T-helper 2 cell (primary cell): ENCODE data around the gene SPCS3.
A peak's percentile ranks its signal among the peaks of the same experiment; 100 is the strongest.

Experiments used
- DNase-seq, 5 experiments: peaks; one replicate each; pipeline versions ENCODE4 v3.0.0 to v3.0.0-alpha.2; 2012 to 2022

SPCS3 gene

DNA sequence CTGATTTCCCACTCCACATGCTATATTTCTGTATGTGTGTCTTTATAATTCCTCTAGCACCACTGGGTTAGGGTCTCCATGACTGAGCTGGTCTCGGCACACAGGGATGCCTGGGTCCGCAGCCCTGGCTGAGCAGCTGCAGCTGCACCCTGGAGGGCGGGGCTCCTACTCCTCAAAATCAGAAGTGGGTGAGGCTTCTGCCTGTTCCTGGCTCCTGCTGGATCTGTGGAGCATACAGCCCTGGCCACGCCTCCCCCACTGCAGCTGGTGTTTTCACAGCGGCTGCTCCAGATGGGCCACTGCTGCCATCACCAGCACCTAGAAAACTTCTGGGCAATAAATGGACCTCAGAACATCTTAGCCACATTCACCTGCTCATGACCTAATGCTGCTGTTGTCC is 30.9 kb downstream of the SPCS3 start:
- DNase-seq: no peak

DNA sequence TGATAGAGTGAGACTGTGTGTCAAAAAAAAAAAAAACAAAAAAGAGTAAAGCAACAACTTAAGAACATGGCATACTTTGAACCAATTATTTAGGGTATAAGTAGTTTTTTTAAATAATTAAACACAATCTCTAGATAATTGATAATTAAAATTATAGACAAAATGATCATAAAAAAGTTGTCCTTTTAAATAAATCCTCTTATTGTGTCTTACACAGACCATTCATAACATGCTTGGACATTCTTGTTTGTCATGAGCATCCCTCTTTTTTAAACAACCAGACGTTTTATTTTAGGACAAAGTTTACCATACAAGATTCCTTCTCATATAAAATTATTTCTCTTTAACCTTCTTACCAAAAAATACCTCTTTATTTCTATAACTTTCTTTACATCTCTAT is 35.1 kb downstream of the SPCS3 start:
- DNase-seq: no peak

DNA sequence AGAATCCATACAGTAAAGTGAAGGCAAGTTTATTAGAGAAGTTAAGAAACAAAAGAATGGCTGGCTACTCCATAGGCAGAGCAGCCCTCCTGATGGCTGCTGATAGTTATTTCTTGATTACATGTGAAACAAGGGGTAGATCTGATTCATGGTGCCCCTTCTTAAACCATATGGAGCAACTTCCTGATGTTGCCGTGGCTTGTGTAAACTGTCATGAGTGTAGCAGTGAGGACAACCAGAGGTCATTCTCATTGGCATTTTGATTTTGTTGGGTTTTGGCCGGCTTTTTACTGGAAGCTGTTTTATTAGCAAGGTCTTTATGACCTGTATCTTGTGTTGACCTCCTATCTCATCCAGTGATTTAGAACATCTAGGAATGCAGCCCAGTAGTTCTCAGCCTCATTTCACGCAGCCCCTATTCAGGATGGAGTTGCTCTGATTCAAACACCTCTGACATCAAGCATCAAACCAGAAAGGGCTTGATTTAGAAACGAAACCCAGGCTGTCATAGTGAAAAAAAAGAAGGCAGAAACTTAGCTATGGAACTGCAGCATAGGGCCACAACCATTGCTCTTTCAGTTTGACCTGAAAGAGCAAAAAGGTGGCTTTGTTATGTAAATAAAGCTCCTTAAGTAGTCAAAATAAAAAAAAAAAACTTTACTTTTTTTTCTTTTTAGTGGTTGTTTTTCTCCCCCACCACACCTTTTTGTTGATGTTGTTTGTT is 37.8 kb downstream of the SPCS3 start:
- peak in 1 of 5 experiments; percentile 30 for DNase-seq

DNA sequence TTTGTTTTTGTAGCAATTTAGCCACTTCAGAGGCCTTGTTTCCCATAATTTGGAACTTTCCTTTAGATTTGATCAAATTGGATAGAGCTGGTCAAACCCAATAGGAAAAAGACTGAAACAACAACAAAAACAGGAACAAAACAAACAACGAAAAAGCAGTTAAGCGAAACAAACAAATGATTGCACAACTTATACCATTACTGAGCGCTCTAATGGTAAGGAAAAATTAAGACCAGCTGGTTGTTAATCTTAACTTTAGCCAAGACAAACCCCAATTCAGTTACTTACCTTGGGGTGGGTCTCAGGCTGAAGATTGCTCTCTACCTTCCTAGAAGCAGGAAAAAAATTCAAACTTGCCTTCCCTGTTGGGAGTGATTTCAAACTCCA is 38.3 kb downstream of the SPCS3 start:
- DNase-seq: no peak

DNA sequence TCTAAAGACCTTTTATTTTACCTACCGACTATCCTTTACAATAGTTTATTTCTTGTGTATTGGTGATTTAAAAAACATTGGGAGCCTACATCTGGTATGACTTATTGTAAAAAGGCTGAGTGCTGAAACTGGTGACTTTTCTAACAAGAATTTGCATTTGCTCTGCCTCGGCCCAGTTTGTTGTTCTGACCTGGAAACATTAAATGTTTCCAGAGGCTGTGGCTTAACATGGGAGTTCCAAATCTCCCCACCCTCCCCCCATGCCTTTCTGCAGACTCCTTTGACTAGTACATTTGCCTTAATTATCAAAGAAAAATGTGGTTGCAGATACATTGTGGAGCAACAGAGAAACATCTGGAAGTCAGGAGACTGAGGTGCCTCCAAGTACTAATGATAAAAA is 39.8 kb downstream of the SPCS3 start:
- DNase-seq: no peak

DNA sequence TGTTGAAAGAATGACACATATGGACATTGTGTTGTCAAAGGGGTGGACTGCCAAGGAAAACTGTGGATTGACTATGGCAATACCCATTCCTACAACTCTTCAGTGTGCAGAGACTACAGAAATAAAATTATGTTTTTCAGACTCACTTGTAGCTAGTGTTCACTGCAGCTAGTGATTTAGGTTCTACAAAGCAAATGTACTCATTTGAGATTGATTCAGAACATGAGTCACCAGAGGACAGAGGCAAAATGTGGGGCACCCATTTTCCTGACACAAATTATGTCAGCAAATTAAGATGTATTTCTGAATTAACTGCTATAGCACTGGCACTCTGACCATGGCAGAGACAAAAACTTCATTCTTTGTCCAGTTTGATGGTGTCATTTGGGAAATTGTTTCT is 40.7 kb downstream of the SPCS3 start:
- no peak for DNase-seq

DNA sequence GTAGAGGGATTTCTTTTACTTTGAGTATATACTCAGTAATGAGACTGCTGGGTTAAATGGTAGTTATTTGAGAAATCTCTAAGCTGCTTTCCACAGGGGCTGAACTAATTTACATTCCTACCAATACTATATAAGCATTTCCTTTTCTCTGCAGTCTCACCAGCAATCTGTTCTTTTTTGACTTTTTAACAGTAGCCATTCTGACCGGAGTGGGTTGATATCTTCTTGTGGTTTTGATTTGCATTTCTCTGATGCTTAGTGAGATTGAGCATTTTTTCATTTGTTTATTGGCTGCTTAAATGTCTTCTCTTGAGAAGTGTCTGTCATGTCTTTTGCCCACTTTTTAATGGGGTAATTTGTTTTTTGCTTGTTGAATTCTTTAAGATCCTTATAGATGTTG is 43.3 kb downstream of the SPCS3 start:
- no peak for DNase-seq

DNA sequence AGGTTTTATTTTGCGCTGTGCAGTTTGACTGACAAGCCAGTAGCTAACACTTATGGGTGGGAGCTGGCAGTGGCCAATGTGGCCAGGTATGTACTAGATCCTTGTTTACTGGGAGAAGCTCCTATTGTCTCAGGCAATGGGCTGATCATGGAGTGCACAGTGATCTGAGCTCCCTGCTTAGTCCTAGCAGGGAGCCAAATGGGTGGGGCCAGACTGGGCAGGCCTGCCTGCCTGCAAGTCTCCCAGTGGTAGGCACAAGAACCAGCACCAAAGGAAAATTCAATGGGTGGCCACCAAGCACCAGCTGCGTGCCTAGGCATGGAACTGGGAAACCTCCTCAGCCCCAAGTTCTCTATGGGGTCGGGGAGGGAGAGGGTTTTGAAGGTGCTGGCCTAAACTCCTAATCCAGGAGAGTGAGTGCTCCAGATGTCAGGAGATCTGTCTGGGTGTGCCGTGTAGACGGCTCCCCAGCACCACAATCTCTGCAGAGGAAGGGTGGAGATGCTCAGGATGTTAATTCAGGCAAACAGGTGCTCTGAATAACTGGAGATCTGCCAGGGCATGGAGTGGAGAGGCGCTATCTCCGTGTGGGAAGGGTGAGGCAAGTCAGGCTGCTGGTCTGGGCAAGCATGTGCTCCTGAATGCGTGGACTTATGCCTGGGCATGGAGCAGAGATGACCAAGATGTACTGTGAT is 48.2 kb downstream of the SPCS3 start:
- no peak for DNase-seq

DNA sequence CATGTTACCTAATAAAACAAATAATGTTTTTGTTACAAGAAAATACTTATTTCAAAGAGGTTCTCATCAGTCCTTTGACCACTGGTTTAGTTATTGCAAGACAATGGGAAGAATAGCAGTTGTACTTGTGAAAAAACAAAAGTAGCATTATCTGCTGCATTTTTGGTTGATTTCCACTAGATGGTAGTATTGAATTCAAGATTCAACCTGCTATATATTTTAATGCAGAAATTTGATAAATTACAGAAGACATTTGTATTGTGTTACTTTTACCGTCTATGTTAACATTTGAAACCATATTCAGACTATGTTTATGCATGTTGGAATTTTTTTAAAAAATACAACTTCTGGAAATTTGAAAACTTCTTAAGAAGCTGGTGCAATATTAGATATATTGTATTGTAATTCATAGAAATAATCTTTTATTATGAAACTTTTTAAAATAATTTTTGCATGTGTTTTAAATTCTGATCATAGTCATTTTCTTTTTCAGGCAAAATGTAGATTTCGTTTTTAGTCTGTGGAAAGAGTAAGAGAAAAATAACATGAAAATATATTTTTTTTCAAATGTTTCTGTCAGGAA is 56.4 kb downstream of the SPCS3 start:
- DNase-seq: peak in 1 of 5 experiments; percentile 5

DNA sequence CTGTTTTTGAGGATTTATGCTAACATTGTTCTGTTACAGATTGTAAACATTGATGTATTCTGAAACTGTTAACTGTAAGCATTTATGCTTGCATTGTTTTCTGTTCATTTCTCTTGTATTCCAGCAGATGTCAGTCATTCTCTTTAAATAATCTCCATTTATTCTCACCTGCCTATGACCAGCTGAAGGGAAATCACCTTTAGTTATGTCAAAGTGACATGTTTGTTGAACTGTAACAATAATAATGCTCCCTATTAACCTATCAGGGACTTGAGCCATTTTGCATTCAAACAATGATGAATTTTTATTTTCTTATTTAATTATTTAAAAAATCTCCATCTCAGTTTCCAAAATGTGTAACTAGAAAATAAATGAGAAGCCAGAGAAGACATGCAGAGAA is 58.0 kb downstream of the SPCS3 start:
- peak in 1 of 5 experiments; percentile 22 for DNase-seq

DNA sequence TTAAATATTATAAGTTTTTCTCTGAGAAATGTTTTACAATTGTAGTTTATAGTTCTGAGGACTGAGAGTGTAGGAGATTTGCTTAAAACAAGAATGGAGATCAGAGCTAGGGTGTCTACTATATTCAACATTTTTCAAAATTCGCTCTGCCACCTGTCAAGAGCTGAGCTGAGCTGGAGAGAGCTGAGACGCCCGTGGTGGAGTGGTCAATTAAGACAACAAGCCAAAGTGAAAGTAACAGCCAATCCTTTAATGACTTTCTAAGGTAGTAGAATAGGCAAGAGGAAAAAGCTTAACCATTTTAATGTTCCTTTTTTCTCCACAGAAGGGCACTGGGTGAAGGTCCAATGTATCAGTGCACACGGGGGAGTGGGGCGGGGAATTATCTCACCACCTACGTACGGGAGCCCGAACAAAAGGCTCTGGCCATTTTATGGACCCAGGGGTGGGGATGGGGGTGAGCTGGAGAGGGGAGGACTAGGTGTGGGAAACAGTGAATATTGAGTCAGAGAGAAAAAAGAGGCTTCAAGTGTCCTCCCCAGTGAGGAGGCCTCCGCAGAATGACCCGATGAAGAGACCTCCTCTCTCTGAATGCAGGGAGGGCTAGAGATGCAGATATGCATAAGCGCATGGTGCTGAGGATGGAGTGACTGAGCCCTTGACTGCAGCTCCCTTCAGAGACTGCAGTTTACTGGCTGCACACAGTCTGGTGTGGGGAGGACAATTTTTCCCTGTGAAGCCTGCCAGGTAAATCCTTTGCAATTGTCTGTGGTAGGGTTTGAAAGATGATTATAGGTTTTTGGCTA is 60.8 kb downstream of the SPCS3 start:
- no peak for DNase-seq
